Neural cell (in vitro differentiated cells): ENCODE measurements around the gene LIPK. TPM values are rescaled to one million over a fixed set of nuclear protein-coding genes. Genes with fewer than 3 reads are reported as not detected.

Source experiments
- H2AFZ ChIP-seq: fragments of 200-600, 300-800 bp; sonication (generic), shearing (Covaris generic); 2 replicates; pipeline ENCODE4 v1.6.0; 2014; ENCODE audit warnings: low read depth, mild to moderate bottlenecking, antibody characterized with exemption, low read length, moderate library complexity
- H3F3A ChIP-seq: fragments of 200-600 bp; shearing (Covaris generic); 2 replicates; pipeline ENCODE4 v1.6.1; 2016; ENCODE audit warnings: mild to moderate bottlenecking, moderate library complexity, mixed read lengths, antibody characterized with exemption, low read length; ENCODE audit not compliant: insufficient read depth, poor library complexity, severe bottlenecking
- H3K27ac ChIP-seq: fragments of 200-600, 300-800 bp; sonication (generic), shearing (Covaris generic); 2 replicates; pipeline ENCODE4 v1.5.1; 2014; ENCODE audit warnings: mild to moderate bottlenecking, low read length, moderate library complexity
- H3K27me3 ChIP-seq: fragments of 300-800, 200-600 bp; sonication (generic), shearing (Covaris generic); 2 replicates; pipeline ENCODE4 v1.6.0; 2014; ENCODE audit warnings: mild to moderate bottlenecking, low read depth, low read length, moderate library complexity; ENCODE audit not compliant: insufficient read depth
- H3K36me3 ChIP-seq: fragments of 300-800, 200-600 bp; sonication (generic), shearing (Covaris generic); 2 replicates; pipeline ENCODE4 v1.5.1; 2014; ENCODE audit warnings: mild to moderate bottlenecking, antibody characterized with exemption, low read length, moderate library complexity; ENCODE audit not compliant: insufficient read depth
- H3K4me2 ChIP-seq: fragments of 300-800, 200-600 bp; sonication (generic), shearing (Covaris generic); 2 replicates; pipeline ENCODE4 v1.6.0; 2014; ENCODE audit warnings: mild to moderate bottlenecking, low read length
- H3K4me3 ChIP-seq: fragments of 300-800, 200-600 bp; sonication (generic), shearing (Covaris generic); 2 replicates; pipeline ENCODE4 v1.5.1; 2014; ENCODE audit warnings: mild to moderate bottlenecking, low read length, moderate library complexity
- H3K79me2 ChIP-seq: fragments of 200-600 bp; shearing (Covaris generic); replicated peaks from 2 replicates; pipeline ENCODE4 v1.6.0; 2014; ENCODE audit warnings: mild to moderate bottlenecking, low read length, moderate library complexity; ENCODE audit not compliant: insufficient read depth
- H3K9ac ChIP-seq: fragments of 300-800, 200-600 bp; sonication (generic), shearing (Covaris generic); 2 replicates; pipeline ENCODE4 v1.6.1; 2016; ENCODE audit warnings: mild to moderate bottlenecking, low read length, mixed read lengths
- H3K9me2 ChIP-seq: fragments of 200-600 bp; shearing (Covaris generic); 2 replicates; pipeline ENCODE4 v1.6.1; 2016; ENCODE audit warnings: mild to moderate bottlenecking, low read length, mixed read lengths; ENCODE audit not compliant: insufficient read depth
- H3K9me3 ChIP-seq: fragments of 200-600, 300-800 bp; sonication (generic), shearing (Covaris generic); 2 replicates; pipeline ENCODE4 v1.6.1; 2016; ENCODE audit warnings: mild to moderate bottlenecking, mixed run types, low read length, moderate library complexity, mixed read lengths
- H4K20me1 ChIP-seq: fragments of 200-600 bp; shearing (Covaris generic); 2 replicates; pipeline ENCODE4 v1.6.1; 2016; ENCODE audit warnings: mild to moderate bottlenecking, mixed run types; ENCODE audit not compliant: insufficient read depth
- CTCF ChIP-seq: fragments of 450-650 bp; IDR thresholded peaks from 2 replicates; pipeline ENCODE4 v1.5.1; 2014; ENCODE audit warnings: antibody characterized with exemption, mild to moderate bottlenecking, moderate library complexity; ENCODE audit not compliant: poor library complexity, severe bottlenecking
- EP300 ChIP-seq: fragments of 450-650 bp; conservative IDR thresholded peaks from 2 replicates; pipeline ENCODE4 v1.6.1; 2014; ENCODE audit warnings: antibody characterized with exemption, mild to moderate bottlenecking, moderate library complexity; ENCODE audit not compliant: poor library complexity, severe bottlenecking
- EZH2 ChIP-seq: fragments of 200-600, 300-800 bp; shearing (Covaris generic), sonication (generic); IDR thresholded peaks from 2 replicates; pipeline ENCODE4 v1.6.1; 2014; ENCODE audit warnings: antibody characterized with exemption, low read length, borderline replicate concordance, mild to moderate bottlenecking; ENCODE audit not compliant: insufficient read depth, poor library complexity, severe bottlenecking
- MXI1 ChIP-seq: fragments of 450-650 bp; conservative IDR thresholded peaks from 2 replicates; pipeline ENCODE4 v1.6.1; 2014; ENCODE audit warnings: antibody characterized with exemption, mild to moderate bottlenecking; ENCODE audit not compliant: poor library complexity, severe bottlenecking
- POLR2AphosphoS5 ChIP-seq: IDR thresholded peaks from 2 replicates; pipeline ENCODE4 v1.6.1; 2012
- RAD21 ChIP-seq: fragments of 450-650 bp; conservative IDR thresholded peaks from 2 replicates; pipeline ENCODE4 v1.6.1; 2014; ENCODE audit warnings: antibody characterized with exemption, mild to moderate bottlenecking, moderate library complexity
- REST ChIP-seq: IDR thresholded peaks from 2 replicates; pipeline ENCODE4 v1.6.1; 2012; ENCODE audit warnings: borderline replicate concordance
- SMC3 ChIP-seq: fragments of 450-650 bp; conservative IDR thresholded peaks from 2 replicates; pipeline ENCODE4 v1.6.1; 2014; ENCODE audit warnings: antibody characterized with exemption, mild to moderate bottlenecking, moderate library complexity; ENCODE audit not compliant: poor library complexity
- TAF1 ChIP-seq: IDR thresholded peaks from 2 replicates; pipeline ENCODE4 v1.6.1; 2012; ENCODE audit warnings: low read depth
- polyA plus RNA-seq: library from polyadenylated mRNA; depleted of rRNA; stranded (reverse); fragments of >200 nt; gene quantifications from 2 replicates; pipeline ENCODE4 v1.2.3, GENCODE V29; 2014

Gene LIPK
- polyA plus RNA-seq, 1 donor from 2014 or later: not detected

DNA sequence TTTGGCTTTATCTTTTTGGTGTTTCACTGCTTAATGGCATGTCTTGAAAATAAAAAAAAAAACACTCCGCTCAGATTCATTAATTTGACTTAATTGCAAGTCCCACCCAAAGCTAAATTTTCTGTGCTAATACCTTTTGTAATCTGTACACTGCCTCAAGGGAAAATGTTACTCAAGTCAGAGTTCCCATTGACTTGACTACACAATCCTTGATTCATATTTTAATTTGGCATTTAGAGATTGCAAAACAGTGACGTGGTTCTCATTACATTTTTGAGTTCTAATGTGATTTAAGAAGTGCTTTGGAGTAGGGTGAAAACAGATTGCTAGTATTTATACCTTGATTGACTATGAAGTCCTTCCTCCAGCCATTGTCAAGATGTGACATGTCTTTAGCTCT is 75.2 kb downstream of the LIPK start:
- no peak overlapping the region for H3K4me2 ChIP-seq
- no peaks in the 10 kb centered on the region for H3K36me3 ChIP-seq
- H3K27ac ChIP-seq: no peak overlapping the region
- no peak overlapping the region for H2AFZ ChIP-seq
- no peak for TF ChIP-seq RAD21
- TF ChIP-seq EP300: no peak
- no peak for TF ChIP-seq TAF1
- TF ChIP-seq MXI1: no peak
- H3K9me2 ChIP-seq: no peaks in the 10 kb centered on the region
- H3K9ac ChIP-seq: no peak overlapping the region
- H3K9me3 ChIP-seq: no peaks in the 10 kb centered on the region
- H4K20me1 ChIP-seq: no peaks in the 10 kb centered on the region
- H3K79me2 ChIP-seq: no peaks in the 10 kb centered on the region
- no peaks in the 10 kb centered on the region for H3F3A ChIP-seq
- H3K27me3 ChIP-seq: no peaks in the 10 kb centered on the region
- H3K4me3 ChIP-seq: no peak overlapping the region

DNA sequence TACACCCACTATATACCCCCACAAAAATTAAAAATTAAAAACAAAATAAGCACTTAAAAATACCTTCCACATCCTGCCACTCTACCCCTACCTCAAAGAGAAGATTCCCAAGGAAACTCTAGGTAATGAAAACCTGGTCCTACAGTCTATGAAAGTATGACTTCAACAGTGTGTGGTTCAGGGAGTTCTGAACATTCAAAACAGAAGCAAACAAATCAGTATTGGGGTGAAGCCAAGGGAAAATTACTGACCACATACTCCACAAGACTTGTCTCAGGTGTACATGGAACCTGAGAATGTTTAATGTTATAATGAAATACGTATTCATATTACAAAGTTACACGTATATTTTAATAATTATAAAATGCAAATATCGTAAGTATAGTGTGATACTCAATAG is 76.2 kb downstream of the LIPK start:
- no peak overlapping the region for H3K27ac ChIP-seq
- no peaks in the 10 kb centered on the region for H3K27me3 ChIP-seq
- no peaks in the 10 kb centered on the region for H3K9me3 ChIP-seq
- H3K9me2 ChIP-seq: no peaks in the 10 kb centered on the region
- no peak overlapping the region for H3K4me3 ChIP-seq
- no peaks in the 10 kb centered on the region for H4K20me1 ChIP-seq
- H3K36me3 ChIP-seq: no peaks in the 10 kb centered on the region
- H3F3A ChIP-seq: no peaks in the 10 kb centered on the region
- no peak for TF ChIP-seq SMC3
- TF ChIP-seq CTCF: no peak
- TF ChIP-seq EZH2: no peak
- no peak for TF ChIP-seq TAF1
- no peak for TF ChIP-seq EP300
- TF ChIP-seq REST: no peak
- TF ChIP-seq MXI1: no peak
- no peak for TF ChIP-seq POLR2AphosphoS5
- TF ChIP-seq RAD21: no peak
- H3K4me2 ChIP-seq: no peak overlapping the region
- H2AFZ ChIP-seq: no peak overlapping the region
- no peaks in the 10 kb centered on the region for H3K79me2 ChIP-seq
- H3K9ac ChIP-seq: no peak overlapping the region

GRCh38 chr10:88783724-88784123 is 77.7 kb downstream of the LIPK start:
- no peaks in the 10 kb centered on the region for H3F3A ChIP-seq
- H3K9me2 ChIP-seq: no peaks in the 10 kb centered on the region
- H3K9me3 ChIP-seq: no peaks in the 10 kb centered on the region
- H3K4me3 ChIP-seq: no peak overlapping the region
- H3K27ac ChIP-seq: no peak overlapping the region
- no peak for TF ChIP-seq POLR2AphosphoS5
- TF ChIP-seq EP300: no peak
- TF ChIP-seq CTCF: no peak
- TF ChIP-seq REST: no peak
- no peak for TF ChIP-seq SMC3
- no peak for TF ChIP-seq MXI1
- TF ChIP-seq RAD21: no peak
- no peak for TF ChIP-seq EZH2
- no peak for TF ChIP-seq TAF1
- H2AFZ ChIP-seq: no peak overlapping the region
- no peaks in the 10 kb centered on the region for H4K20me1 ChIP-seq
- no peaks in the 10 kb centered on the region for H3K79me2 ChIP-seq
- no peaks in the 10 kb centered on the region for H3K27me3 ChIP-seq
- no peak overlapping the region for H3K9ac ChIP-seq
- H3K4me2 ChIP-seq: no peak overlapping the region
- no peaks in the 10 kb centered on the region for H3K36me3 ChIP-seq
